ENCODE data around the gene SLC25A21.

DNA sequence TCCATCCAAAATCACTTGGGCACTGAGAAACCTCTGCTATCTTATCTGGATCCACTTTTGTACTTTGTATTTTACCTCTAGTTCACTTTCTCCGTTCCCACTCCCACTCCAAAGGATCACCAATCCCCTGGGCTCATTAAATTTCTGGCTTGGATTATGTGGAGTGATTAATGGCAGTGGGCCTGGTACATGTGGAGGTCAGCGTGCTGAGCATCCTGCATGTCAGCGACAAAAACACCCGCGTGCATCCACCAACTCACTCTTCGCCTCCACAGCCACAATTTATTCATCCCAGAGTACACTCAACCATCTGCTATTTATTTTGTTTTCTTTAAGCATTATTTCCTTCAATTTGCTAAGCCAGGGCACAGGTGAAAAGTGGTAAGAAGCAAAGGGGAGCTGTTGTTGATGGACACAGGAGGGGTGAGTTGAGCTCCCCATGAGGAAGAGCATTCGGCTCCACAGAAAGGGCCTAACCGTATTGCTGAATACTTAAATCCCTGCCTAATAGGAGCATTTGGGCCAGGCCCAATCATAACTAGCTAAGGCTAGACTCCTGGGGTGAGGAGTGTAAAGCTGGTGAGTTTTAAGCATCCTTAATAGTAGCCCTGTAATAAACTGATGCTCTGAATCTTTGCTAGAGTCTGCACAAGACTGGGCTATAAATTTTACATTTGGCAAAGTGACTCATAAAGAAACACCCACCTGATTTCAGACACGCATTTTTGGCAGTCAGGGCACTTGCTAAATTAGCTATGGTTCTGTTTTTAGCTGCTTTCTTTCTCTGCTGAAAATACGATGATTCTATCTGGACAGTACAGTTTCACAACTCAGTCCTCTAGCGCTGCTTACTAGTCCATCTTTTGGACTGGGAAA lies 137.8 kb downstream of the SLC25A21 start:
- TF ChIP-seq, protein P1, sequence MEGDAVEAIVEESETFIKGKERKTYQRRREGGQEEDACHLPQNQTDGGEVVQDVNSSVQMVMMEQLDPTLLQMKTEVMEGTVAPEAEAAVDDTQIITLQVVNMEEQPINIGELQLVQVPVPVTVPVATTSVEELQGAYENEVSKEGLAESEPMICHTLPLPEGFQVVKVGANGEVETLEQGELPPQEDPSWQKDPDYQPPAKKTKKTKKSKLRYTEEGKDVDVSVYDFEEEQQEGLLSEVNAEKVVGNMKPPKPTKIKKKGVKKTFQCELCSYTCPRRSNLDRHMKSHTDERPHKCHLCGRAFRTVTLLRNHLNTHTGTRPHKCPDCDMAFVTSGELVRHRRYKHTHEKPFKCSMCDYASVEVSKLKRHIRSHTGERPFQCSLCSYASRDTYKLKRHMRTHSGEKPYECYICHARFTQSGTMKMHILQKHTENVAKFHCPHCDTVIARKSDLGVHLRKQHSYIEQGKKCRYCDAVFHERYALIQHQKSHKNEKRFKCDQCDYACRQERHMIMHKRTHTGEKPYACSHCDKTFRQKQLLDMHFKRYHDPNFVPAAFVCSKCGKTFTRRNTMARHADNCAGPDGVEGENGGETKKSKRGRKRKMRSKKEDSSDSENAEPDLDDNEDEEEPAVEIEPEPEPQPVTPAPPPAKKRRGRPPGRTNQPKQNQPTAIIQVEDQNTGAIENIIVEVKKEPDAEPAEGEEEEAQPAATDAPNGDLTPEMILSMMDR (IDR thresholded peaks at IDR 0.05): no peak
- TF ChIP-seq EP300 (IDR thresholded peaks at IDR 0.05): no peak

All from stomach (tissue), 4 donors.